ENCODE results near the gene OR52L1.

DNA sequence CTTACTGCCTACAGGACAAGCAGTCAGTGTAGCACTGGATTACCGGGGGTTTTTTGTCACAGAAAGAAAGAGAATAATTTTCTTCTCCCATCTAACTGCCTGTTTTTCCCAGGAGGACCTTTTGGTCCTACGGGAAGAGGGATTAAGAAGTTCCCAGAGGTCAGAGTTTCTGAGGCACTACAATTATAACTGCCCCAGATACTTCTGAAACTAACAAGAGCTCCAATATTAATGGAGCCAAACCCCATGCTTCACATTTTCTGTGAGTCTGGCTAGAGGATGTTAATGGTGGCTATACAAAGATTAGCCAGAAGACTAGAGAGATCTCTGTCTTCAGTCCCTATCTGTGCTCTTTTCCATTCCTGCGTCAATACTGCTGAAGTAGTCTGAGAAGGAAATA, 44.8 kb downstream of the OR52L1 start, which contains the start of gene OR56A3:
- TF ChIP-seq, protein P1, sequence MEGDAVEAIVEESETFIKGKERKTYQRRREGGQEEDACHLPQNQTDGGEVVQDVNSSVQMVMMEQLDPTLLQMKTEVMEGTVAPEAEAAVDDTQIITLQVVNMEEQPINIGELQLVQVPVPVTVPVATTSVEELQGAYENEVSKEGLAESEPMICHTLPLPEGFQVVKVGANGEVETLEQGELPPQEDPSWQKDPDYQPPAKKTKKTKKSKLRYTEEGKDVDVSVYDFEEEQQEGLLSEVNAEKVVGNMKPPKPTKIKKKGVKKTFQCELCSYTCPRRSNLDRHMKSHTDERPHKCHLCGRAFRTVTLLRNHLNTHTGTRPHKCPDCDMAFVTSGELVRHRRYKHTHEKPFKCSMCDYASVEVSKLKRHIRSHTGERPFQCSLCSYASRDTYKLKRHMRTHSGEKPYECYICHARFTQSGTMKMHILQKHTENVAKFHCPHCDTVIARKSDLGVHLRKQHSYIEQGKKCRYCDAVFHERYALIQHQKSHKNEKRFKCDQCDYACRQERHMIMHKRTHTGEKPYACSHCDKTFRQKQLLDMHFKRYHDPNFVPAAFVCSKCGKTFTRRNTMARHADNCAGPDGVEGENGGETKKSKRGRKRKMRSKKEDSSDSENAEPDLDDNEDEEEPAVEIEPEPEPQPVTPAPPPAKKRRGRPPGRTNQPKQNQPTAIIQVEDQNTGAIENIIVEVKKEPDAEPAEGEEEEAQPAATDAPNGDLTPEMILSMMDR (IDR thresholded peaks at IDR 0.05), result no peak
- no peak for TF ChIP-seq POLR2AphosphoS5 (IDR thresholded peaks at IDR 0.05)

Measured in breast epithelium (tissue), 3 donors.